Measurements from ENCODE around the gene C1orf50.
A peak's percentile ranks its signal among the peaks of the same experiment; 100 is the strongest.
"Not testable (repeated sequence)": the region's sequence is repeated elsewhere in the genome, so short reads cannot be mapped to it uniquely, and the experiment has no call there.

Gene C1orf50

DNA sequence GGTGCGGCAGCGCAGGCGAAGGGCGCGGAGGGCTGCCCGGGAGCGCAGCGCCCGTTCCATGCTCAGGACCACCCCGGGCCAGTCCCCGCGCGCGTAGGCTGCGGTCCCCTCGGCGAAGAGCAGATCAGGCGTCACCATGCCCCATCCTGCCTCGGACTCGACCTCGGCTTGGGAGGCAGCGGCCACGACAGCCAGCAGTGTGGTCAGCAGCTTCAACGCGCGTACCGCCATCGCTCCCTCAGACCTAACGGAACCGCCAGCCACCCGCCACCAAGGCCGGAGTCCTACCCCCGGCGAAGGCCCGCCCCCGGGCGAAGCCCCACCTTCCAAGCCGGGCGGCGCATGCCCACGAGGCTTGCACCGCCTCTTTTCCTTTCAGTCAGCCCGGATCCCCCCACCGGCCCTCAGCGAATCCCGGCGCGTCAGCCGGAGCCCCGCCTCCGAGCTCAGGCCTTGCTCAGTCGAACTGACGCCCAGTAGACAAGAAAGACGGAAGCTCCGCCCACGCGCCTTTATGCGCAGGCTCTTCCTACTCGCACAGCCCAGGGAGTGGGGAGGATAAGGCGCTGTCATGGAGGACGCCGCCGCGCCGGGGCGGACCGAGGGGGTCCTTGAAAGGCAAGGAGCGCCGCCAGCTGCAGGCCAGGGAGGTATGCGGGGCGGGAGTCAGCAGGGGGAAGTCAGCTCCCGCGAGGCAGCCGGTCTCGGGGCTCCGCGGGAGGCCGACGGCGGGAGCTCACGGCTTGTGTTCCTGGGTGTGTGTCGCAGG, at the start of gene C1orf50, which contains the start of gene P3H1:
TSS of gene C1orf50 (plus strand) at position 509 of the 769 bp plus-strand sequence. CDS start at position 572, 63 bp downstream.
TSS of gene P3H1 (minus strand) at position 288 of the 769 bp plus-strand sequence. CDS start at position 231, 57 bp downstream.
- DNase-seq, result peak; percentile 99

DNA sequence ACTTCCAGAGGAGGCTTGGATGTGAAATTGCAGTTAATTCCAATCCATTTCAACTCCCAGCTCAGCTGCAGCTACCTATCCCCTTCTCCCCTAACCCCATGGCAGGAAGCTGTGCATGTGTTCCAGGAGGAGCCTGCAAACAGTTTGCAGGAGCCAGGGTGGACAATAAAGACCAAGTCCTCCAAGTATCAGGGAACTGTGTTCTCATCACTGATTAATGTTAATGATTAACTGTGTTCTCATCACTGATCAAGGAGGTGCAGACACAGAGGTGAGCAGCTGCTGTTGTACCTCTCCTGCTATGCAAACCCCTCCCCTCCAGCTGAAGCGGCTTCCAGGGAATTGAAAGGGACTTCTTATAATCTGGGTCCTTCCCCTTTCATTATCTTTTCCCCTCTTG, 46.2 kb upstream of the C1orf50 start:
- DNase-seq, result no peak

DNA sequence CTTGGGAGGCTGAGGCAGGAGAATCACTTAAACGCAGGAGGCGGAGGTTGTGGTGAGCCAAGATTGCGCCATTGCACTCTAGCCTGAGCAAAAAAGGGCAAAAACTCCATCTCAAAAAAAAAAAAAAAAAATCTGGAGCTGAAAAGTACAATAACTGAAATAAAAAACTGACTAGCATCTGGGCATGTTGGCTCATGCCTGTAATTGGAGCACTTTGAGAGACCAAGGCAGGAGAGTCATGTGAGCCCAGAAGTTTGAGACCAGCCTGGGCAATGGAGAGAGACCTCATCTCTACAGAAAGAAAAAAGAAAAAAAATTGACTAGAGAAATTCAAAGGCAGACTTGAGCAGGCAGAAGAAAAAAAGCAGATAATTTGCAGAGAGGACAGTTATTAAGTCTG, 45.1 kb upstream of the C1orf50 start:
- no peak for DNase-seq

- not testable (repeated sequence) for DNase-seq
Measured at GRCh38 chr1:42722403-42722802, 44.6 kb upstream of the C1orf50 start.

DNA sequence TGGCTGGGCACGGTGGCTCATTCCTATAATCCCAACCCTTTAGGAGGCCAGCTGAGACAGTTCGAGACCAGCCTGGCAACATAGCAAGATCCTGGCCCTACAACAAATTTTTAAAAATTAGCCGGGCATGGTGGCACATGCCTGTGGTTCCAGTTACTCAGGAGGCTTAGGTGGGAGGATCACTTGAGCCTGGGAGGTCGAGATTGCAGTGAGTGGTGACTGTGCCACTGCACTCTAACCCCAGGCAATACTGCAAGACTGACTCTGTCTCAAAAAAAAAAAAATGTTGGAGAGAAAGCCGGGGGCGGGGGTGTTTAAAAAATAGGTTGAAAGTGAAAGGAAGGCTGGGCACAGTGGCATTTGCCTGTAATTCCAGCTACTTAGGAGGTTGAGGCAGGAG, 43.5 kb upstream of the C1orf50 start:
- no peak for DNase-seq

DNA sequence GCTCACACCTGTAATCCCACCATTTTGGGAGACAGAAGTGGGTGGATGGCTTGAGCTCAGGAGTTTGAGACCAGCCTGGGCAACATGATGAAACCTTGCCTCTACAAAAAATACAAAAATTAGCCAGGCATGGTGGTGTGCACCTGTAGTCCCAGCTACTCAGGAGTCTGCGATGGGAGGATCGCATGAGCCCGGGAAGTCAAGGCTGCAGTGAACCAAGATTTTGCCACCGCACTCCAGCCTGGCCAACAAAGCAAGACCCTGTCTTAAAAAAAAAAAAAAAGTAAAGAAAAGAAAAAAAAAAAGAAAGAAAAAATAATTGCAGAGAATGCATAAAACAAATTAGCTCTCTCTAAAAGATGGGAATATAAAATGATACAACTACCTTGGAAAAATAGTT, 41.2 kb upstream of the C1orf50 start:
- DNase-seq, result not testable (repeated sequence)

GRCh38 chr1:42730002-42730401, 37.0 kb upstream of the C1orf50 start:
- no peak for DNase-seq

- no peak for DNase-seq
Measured at GRCh38 chr1:42730988-42731387, 36.1 kb upstream of the C1orf50 start.

DNA sequence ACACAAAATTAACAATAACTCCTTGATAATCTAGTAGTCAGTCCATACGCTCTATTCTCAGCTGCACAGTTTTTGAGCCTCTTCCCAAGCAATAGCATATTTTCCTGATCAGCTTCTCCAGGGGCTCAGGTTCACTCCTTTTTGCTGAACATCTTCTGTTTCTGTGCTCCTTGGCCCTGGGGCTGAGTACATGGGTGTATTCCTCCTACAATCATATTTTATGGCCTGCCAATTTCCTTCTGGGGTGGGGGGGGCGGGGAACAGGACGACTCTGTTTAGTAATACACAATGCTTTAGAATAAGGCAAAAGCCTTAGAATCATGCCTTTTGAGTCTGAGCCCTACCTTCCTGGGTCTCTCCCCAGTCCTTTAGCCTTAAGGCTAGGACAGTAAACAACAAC, 35.5 kb upstream of the C1orf50 start:
- DNase-seq, result no peak

DNA sequence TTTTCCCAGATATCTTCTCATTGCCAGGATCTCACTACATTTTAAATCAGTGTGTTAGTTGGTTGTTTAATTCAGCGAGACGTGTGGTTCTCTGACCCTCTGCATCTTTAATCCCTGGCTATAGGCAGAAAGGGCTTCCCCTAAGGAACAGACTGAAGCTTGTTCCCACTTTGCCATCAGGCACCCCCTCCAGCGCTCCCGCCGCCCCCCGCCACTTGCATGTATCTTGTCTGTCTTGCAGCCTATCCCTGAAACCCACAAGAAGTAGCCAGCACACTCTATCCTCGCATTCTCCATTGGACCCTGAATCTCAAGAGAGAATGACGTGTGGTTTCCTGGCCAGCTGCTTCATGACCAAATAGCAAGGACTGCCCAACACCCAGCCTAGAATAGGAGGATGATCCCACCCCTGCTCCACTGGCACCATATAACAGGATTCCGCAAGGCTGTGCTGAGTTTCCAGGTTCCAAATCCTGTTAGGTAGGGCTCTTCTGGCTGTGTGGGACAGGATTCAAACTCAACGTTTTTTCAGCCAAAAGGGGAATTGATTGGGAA, 34.8 kb upstream of the C1orf50 start:
- DNase-seq, result no peak

- DNase-seq, result no peak
Measured at GRCh38 chr1:42733415-42734200, 33.4 kb upstream of the C1orf50 start.

DNA sequence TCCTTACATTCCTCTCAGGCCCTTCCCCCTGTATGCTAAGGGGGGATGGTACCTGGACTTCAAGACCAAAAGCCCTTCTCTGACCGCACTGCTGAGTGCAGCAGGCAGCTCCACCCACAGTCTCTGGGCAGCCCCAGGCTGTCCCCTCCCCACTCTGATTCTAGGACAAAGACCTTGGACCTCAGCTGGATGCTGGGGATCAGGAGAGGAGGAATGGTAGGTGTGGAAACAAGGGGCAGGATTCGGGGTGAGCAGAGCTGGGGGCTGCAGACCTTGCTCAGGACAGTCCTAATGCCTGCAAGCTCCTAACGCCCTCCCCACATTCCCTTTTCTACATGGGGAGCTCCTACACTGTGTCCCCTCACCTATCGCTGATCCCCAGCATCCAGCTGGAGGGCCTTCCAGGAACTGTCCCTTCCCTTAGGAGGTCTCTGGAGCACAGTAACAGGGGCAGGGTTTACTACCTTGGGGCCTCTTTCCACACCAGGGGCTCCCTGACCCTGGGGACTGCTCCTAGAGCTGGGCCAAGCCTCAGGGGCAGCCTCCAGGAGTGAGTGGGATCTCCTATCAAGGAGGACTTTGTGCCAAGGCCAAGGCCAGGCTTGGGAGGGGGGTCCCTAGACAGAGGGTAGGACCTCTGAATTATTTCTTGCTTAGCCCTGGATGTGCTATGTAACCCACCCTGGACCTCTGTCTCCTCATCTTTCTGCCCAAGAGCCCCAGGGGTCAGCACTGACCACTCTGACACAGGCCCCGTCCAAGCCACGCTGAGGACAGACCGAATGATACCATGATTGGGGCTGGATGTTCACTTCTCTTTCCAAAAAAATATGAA, 32.6 kb upstream of the C1orf50 start:
- no peak for DNase-seq

DNA sequence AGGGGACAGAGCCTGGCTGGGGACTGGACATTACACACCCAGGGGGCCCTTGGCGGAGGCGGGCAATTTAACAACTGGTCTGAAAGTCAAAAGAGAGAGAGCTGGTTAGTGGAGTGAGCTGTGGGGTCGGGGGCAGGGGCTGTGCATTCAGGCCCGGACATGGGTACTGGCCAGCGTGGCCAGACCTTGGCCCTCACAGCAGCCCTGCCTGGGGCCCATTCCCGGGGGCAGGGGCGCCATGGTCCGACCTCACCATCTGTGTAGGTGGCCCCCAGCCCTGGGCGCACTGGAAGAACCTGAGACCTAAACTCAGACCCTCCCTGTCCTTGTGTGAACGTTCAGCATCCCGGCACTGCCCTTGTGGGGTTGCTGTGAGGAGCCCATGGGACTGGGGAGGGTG, 32.0 kb upstream of the C1orf50 start:
- DNase-seq, result no peak

DNA sequence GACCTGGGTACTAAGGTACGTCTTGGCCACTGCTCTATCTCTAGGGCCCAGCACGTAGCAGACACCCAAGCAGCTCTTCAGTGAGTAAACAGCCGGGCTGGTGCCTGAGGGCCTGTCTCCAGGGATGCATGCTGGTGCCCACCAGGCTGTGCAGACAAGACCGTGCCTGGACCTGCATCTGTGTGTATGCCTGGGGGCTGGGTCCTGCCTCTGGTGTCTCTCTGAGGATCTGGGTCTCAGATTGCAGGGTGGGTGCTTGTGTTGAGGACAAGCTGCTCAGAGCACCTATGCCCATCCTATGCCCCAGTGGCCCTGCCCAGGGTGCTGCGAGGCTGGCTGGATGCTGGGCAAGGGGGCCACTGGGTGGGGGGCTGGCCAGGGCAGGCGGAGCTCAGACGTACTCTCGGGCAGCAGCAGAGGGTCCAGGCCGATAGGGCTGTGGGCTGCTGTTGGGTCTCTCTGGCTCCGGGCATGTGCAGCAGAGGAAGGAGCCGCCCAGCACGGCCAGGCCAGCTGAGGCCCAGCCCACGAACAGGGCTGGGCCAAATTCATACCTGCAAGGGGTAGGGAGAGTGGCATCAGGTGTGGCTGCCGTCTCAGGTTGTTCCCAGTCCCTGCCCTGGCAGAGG, 31.5 kb upstream of the C1orf50 start:
- DNase-seq, result peak; percentile 9

DNA sequence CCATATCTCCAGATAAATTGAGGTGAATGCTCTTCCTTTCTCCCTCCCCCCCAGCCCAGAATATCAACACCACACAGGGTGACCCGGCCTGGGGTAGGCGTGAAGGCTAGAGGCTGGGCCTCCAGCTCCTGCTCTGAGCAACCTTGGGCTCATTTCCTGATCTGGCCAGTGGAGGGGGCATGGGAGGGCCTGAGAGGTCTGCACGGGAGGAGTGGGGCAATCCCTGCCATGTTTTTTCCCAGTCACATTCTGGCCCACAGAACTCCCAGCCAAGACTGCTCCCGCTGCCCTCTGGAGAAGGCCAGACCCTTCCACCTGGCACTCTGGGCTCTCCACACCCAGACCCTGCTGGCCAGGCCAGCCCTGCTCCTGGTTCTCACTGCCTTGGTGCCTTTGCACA, 30.9 kb upstream of the C1orf50 start:
- no peak for DNase-seq

DNA sequence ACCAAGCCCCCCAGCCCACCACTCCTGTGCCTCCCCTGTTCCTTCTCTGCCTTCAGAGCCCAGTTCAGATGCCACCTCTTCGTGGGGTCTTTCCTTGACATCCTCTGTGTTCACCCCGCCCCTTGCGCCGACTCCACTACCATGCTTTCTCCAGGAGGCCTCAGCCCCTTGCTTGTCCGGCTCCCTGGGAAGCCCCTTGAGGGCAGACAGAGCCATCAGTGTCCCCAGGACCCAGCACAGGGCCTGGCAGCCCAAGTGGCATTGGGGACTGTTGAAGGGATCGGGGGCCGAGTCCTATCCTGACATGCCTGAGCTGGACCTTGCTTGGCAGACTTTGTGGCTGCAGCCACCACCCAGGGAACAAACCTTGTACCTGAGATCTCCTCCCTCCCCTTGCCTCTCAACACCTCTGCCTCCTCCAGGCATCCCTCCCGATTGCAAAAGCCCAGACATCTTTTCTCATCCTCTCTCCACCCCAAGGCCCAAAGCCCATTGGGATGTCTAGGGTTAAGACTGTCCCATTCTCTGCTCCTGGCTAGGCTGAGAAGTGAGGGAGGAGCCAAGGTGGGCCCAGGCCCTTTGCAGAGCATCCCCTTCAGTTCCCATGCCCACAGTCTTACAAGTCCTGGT, 30.4 kb upstream of the C1orf50 start:
- DNase-seq, result no peak

DNA sequence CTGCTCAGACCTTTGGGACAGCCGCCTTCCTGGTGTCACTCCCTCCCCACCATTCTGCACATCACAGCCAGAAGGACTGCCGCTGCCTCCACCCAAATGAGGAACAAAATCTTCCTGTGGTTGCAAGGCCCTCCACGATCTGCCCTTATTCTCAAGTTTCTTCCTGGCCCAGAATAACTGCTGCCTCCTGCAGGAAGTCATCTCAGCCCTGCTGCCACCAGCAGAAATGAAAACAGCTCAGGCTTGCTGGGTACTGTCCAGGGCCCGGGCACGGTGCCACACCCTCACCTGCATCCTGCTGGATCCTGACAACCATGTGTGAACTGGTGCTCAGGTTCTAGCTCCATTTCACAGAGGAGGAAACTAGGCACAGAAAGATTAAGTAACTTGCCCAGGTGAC, 29.8 kb upstream of the C1orf50 start:
- no peak for DNase-seq

GRCh38 chr1:42737986-42738677, 28.9 kb upstream of the C1orf50 start:
- DNase-seq, result no peak

DNA sequence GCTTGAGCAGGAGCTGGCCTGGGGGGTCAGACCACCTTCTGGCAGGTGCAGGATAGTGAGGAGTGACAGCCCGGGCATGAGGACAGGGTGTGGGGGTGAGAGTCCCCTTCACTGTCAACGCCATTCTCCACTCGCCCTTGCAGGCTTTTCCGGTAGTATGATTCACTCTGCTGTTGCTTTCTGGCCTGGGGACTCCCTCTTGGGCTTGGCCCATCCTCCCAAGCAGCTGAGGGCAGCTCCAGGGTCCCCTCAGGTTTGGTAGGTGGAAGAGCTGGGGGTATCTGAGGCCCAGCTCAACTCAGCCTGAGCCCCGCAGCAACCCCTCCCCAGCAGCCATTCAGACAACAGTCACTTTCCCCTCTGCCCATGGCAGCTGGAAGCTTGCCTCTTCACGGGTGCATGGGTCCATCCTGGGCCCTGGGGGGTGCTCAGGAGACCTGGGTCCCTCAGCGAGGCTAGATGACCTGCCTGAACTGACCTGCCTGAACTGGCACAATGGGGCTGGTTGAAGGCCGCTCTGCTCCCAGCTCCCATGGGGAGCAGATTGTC, 28.3 kb upstream of the C1orf50 start:
- DNase-seq, result no peak

- no peak for DNase-seq
Measured at GRCh38 chr1:42739753-42740700, 27.0 kb upstream of the C1orf50 start, which contains the start of gene CLDN19. Gene CLDN19 (minus strand): TSS chr1:42740236. CDS start chr1:42740063, 173 bp downstream.

Data from NCI-H1436 (cell line).